CD4-positive, alpha-beta T cell treated with Interleukin-17A for 1 hour (primary cell): ENCODE results near the gene EXD3.
A peak's percentile ranks its signal among the peaks of the same experiment; 100 is the strongest.
"Not testable (repeated sequence)": the region's sequence is repeated elsewhere in the genome, so short reads cannot be mapped to it uniquely, and the experiment has no call there.

Source experiments
- DNase-seq: peaks from one replicate; pipeline ENCODE4 v3.0.0-alpha.2; 2020

EXD3 gene

DNA sequence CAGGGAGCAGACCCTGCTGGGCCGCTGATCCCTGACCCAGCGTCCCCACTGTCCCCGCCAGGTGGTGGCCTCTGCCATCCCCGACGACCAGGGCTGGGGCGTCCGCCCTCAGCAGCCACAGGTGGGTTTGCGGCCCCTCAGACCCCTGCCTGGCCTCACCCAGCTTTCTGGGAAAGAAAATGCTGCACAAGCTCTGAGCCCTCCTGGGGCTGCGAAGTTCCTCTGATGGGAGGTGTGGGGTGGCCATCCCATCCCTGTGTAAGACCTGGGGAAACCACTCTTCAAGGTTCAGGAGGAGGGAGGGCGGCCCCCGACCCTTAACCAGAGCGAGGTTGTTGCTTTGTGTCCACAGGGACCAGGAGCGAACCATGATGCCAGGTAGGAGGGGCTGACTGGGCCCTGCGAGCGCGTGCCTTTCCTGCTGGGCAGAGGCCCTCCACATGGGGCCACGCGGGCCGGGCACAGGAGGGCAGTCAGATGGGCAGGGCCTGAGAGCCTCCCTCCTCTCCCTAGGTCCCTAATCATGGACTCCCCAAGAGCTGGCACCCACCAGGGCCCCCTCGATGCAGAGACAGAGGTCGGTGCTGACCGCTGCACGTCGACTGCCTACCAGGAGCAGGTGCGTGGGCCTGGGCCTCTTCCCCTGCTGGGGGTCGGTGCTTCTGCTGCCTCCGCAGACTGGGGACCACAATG lies 7.9 kb upstream of the EXD3 start:
- DNase-seq = no peak

DNA sequence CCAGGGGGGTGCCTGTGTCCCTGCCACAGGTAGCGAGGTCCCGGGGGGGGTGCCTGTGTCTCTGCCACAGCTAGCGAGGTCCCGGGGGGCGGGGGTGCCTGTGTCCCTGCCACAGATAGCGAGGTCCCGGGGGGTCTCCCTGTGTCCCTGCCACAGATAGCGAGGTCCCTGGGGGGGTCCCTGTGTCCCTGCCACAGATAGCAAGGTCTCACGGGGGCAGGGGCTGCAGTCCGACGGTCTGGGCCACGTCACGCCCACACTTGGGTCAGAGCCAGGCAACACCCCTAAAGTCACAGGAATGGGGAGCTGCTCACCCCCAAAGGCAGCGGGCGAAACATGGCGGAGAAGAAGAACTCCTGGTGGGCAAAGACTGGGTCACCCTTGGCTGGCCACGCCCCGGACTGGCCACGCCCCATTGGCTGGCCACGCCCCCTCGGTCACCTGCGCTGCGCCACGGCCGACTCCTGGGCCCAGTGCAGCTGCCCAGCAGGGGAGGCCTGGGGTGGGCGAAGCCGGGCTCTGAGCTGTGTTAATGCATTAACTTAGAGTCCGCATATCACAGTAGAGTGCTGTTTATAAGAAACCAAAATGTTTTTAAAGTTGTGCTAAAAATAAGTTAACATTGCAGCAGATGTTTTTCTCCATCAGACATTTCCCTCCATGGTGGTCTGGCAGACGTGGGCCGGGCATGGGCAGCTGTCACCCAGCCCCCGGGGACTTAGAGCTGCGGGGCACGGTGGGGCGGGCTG lies 7.2 kb upstream of the EXD3 start:
- DNase-seq = no peak

DNA sequence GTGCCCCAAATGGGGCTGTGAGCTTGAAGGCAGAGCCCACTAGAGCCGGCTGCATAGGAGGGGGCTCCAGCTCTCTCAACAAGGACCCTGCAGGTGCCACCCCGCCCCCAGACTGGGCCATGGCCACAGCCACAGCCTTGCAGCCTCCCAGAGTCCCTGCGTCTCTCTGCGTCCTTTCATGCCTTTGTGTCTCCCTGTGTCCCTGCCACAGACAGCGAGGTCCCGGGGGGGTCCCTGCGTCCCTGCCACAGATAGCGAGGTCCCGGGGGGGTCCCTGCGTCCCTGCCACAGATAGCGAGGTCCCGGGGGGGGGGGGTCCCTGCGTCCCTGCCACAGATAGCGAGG lies 6.6 kb upstream of the EXD3 start:
- no peak for DNase-seq

DNA sequence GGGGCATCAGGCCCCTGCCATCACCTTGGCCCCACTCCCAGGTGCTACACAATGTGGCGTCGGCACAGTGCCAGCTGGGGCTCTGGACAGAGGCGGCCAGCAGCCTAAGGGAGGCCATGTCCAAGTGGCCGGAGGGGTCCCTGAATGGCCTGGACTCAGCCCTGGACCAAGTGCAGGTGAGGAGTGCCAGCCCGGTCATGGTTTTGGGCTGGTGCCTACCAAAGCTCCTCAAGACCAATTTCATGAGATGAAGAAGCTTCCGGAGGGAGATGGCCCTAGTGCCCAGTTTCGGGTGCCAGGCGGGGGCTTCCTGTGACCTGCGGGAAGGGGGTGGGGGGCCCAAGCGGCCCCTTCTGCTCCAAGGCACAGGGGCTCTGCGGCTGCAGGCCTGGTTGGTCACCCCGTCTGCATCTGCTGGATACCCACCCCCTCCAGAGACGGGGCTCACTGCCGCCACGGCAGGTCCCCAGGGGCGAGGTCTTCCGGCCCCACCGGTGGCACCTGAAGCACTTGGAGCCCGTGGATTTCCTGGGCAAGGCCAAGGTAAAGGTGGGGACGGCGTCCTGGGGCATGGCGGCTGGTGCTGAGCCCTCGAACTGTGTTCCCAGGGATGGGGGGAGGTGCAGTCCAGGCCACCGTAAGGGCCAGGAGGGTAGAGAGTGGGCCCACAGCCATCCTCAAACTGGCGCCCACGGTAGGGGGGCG lies 6.0 kb upstream of the EXD3 start:
- DNase-seq = no peak

DNA sequence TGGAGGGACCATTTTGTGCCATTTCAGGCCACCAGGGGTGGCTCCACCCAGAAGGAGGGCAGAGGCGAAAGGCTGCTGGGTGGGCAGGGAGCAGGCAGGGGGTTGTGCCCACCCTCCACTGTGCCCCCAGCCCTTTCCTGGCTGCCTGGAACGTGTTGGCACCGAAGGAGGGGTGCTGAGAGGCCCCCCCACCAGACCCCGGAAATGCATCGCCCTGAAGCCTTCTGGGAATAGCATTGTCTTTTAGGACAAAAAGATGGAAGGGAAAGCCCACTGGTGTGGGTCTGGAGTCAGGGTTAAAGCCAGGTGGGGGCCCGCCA lies 5.3 kb upstream of the EXD3 start:
- DNase-seq = no peak

DNA sequence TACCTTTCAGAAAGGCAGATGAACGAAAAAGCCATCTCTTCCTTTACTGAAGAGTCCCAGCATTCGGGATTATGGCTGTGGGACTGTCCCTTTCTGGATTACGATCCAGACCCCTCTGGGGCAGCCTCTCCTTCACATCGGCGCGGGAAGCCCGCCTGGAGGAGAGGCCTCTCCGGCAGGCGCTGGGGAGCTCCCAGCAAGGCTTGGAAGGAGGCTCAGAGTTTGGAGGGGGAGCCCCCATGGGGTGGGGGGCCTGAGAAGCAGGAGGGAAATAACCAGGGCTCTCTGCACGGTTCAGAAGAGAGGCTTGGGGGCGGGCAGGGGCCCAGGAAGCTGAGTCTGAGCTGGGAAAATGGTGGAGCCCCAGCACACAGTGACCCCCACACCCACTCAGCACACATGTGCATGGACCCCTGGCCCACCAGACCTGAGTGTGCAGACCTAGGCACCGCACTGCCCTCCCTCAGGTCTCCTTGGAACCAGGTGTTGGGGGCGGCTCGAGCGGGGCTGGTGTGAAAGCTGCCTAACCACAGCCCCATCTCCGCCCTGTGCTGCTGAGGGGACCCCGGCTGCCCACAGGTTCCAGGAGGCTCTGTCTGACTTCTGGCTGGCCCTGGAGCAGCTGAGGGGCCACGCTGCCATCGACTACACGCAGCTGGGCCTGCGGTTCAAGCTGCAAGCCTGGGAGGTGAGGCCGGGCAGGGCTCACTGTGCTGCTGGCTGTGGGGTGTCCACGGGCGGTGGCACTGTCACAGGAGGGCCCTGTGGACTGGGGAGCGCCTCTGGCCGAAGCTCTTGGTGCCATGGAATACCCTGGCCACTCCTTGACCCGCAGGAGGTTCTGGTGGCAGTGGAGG lies 4.7 kb upstream of the EXD3 start:
- no peak for DNase-seq

DNA sequence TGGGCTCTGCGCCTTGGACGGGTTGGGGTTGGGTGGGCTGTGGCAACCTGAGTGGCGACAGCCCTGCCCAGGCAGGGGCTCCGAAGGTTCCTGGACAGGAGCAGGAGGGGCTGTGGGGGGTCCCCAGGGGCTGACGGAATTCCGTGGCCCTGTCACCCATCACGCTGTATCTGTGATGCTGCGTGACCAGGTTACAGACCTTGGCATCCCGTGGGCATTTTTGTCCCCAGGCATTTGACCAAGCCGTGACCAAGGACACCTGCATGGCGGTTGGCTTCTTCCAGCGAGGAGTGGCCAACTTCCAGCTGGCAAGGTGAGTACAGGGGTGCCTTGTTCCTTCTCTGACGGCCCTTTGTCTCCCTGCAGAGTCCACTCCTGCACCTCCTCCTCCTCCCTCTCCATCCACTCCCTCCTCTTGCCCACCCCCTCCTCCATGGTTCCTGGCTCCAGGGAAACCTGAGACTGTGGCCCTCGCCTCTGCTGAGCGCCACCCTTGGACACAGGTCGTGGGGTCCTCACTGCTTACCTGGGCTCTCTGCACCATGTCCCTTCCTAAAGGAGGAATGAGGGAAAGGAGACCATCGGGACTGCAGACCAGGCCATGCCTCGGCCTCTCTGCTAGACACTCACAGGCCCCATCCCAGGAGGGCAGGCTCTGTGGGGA lies 3.2 kb upstream of the EXD3 start:
- DNase-seq = no peak

DNA sequence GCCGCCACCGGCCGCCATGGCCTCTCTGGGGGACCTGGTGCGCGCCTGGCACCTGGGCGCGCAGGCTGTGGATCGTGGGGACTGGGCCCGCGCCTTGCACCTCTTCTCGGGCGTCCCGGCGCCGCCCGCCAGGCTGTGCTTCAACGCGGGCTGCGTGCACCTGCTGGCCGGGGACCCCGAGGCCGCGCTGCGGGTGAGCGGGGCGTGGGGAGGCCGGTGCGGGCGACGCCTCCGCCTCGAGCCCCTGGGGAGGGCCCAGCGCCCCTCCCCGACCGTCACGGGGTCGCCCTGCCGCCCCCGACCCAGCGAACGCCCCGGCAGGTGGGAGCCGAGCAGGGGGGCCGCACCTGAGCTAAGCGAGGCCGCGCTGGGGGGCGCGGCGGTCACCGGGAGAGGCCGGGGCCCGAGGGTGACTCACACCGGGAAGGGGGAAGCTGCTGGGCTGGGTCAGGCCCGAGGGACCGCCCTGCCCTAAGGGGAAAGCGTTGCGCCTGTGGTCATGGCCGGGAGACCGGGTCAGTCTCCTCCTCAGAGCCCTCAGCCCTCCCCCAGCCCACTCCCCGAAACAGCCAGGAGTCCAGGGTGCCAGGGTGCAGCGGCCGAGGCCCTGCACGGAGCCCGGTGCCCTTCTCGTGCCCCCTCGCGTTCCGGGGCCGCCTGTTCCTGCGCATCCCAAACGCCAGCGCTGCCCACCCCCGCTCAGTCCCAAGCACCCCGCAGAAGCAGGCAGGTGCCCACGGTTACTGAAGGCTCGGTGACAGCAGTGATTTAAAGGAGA lies 741 bp upstream of the EXD3 start:
- DNase-seq = no peak

DNA sequence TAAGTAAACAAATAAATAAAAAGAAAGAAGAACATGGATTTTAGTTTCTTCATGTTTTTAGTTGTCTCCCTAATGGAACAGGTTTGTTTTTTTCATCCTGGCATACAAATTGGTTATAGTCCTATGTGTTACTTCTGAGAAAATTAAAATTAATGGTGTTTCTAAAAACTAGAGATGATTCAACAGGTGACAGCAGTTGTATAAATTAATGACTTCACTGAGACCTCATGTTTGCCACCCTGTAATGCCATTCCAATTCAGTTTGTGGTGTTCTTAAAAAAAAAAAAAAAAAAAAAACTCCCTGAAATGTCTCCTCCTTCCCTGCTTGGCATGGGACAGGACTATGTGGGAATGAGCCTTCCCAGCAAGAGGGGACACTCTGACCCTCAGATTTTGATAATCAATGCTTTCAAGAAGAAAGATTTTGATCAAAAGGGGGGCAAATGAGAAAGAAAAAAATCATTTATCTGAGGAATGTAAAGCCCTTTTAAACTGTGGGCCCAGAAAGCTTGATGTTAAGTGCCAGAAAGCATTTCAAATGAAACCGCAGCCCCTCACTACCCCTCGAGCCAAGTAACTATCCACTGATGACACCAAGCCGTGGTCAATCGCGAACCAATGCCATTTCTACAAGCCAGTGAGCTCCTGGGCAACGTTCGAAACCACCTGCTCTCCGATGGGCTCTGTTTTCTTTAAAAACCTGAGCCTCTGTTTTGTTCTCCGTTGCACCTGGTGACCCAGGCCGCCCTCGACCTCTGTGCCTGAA lies 941 bp downstream of the EXD3 start:
- no peak for DNase-seq

DNA sequence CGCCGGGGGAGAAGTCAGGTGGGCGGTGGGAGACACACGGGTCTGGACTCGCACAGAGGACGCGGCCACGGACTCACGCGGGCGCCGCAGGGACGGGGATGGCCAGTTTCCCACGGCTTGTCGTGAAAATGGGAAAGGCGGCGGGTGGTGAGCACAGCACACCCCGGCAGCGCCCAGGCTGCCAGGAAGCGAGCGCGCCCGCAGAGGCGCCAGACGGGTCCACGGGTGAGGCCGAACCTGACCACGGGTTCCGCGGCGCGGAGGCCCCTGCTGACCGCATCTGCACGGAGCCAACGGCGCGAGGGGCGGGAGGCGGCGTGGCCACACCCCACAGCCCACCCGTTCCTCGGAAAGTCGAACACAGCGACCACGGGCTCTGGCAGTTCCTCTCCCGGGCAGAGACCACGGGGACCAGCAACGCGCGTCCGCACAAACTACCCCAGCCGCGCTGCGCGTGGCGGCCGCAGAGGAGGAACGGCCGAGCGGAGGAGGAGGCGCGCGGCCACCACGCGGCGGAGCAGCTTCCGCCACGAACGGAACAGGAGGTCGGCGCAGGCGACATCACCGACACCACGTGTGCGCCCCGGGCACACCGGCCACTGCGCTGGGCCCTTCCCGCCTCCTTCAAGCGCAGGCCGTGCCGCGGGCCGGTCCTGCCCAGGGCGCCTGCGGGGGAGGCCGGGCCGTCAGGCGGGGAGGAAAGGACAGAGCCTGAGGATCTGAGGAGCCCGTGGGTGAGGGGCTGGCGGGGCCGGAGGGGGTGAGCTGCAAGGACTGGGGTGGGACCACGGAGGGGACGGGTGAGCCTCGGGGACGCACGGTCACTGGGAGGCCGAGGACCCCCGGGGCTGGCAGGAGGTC lies 5.6 kb downstream of the EXD3 start:
- peak; percentile 6 for DNase-seq

DNA sequence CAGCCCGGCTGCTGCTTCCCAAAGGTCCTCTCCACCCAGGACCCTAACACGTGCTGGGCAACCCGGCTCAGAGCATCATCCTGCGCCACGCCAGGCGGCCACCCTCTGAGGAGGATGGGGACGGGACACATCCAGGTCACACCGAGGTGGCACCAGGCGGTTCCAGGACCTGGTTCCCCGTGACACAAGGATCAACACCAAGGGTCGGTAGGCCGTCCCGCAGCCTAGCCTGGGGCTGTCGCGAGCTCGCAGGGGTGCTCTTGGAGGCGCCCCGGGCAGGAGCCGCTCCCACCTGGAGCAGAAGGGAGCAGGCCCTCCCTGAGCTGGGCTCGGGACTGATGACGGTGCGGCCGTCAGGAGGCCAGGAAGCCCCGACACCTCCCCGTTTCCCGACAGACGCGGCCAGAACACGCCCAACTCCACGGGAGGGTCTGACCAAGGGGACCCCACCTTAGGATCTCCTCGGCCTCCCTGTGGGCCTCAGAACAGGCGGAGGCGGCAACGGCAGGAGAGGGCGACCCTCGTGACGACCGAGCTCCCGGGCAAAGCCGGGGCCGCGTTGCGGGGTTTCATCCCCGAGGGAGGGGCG lies 6.3 kb downstream of the EXD3 start:
- DNase-seq = no peak

DNA sequence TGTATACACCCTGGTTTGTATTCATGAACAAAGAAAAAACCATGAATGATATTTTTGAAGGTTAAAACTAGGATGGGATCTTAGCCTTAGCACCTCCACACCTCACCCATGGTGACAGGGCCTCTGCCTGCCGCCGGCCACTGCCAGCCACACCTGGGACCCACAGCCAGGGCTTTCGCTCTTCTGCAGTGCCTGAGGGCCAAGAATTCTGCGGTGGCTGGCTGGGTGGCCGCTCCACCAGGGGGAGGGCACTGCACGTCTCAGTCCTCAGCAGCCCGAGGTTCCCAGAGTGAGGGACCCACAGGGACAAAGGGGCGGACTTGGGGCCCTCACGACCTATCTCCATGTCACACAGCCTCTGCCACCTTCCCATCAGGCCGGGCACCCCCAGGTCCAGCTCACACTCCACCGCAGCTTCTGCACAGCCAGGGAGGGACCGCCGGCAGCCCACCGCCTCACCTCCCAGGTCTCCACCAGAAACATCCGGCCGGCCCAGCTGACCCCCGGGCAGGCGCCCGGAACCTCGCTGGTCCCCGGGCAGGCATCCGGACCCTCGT lies 6.9 kb downstream of the EXD3 start:
- no peak for DNase-seq

DNA sequence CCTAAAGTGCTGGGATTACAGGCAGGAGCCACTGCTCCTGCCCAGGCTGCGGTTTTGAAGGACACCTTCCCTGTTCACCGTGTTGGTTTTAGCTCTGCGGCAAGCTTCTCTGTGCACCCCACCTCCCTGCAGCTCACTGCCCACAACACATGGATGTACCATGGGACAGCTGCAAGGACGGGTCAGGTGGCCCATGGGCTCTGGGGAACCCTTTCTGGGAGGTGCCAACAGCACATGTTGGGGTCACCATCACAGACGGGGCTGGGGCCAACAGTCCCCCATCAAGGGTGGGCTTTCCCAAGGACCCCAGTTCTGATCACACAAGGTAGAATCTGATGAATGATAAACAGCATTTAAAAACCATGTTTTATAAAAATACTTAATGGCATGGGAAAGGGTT lies 7.5 kb downstream of the EXD3 start:
- no peak for DNase-seq

DNA sequence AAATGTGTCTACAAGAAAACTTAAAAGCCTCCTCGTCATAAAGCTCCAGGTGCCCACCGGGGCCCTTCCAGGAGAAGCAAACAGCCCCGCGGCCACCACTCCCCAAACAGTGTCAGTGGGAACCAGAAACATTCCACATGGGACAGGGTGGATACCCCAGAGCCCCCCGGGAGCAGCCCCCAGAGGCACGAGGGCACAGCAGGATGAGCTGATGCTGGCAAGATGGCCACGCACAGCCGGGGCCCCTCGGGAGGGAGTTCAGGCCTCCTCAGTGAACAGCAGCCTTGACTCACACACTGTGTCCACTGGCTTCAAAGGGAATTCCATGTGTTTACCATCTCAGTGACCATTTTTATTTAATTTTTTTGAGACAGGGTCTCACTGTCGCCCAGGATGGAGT lies 10.5 kb downstream of the EXD3 start:
- DNase-seq = no peak

DNA sequence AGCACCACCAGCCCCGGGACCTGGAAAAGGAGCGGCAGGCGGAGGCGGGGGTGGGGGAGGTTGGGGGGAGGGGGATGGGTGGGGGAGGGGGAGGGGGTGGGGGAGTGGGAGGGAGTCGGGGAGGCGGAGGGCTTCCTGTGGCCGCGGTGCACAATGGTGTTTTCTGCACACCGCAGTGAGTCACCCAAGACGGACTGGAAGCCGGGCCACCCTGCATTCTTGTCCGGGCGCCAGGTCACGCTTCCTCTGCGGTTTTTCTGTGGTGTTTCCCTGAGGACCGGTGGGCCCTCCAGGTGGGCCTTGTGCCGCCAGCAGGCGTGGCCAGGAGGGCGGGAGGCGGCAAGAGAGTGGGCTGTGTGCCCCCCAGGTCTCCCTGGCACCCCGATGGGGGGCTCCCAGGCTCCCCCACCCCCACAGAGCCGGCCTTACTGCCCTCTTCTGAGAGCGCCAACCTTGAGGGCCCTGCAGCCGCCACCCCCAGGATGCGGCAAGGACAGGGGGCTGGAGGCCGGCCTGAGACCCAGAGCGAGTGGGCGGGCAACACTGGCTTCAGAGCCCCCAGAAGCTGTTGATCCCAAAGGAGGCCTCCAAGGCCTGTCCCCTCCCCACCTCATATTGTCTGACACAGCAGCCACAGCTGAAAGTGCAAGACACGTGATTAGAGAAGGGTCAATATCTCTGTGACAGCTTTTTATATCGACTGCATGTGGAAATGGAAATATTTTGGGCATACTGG lies 11.1 kb downstream of the EXD3 start:
- DNase-seq = peak; percentile 48

DNA sequence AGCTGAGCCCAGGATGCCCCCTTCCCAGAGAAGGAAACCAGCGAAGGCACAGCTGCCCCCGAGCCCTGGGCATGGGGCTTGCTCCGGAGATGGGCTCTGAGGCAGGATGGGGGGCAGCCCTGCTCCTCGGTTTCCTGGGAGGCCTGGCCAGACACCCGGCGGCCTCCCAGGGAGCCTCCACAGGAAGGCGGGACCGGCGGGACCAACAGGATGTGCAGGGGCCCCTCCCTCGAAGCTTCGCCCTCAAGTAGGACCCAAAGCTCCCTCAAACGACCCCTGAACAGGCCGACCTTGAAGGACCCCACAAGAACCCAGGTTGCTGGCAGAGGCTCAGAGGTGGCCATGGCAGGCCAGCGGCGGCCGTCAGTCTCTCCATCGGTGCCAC lies 11.7 kb downstream of the EXD3 start:
- DNase-seq = no peak

DNA sequence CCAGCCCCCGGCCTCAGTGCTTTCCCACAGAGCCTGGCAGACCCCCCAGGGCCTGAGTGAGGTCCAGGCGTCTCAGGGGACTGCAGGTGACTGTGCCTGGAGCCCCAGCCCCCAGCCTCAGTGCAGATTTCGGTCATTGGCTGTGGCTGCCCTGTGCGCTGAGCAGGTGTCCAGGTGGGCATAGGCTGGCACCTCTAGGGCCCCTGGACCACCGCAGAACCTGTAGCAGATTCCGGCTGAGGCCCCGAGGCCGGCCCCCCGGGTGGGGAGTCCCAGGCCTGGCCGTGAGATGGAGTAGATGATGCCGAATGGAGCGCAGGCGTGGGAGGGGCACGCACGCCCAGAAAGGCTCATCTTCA lies 12.1 kb downstream of the EXD3 start:
- no peak for DNase-seq

DNA sequence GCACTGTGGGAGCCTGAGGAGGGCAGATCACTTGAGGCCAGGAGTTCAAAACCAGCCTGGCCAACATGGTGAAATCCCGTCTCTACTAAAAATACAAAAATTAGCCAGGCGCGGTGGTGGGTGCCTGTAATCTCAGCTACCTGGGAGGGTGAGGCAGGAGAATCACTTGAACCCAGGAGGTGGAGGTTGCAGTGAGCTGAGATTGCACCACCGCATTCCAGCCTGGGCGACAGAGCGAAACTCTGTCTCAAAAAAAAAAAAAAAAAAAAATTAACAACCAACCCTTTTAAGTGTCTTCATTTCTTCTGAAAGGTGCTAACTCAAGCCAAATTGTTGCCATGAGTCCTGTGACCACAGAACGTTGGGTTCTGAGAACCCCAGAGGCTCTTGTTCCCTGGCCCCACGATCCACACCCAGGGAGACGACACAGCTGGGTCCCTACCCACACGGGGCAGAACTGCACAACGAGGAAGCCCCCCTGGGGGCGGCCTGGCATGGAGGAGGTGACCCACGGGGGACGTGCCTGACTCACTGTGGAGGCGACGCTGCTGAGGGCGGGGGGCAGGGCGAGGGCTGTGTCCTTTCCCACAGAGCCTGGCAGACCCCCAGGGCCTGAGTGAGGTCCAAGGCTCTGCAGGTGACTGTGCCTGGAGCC lies 12.6 kb downstream of the EXD3 start:
- DNase-seq = not testable (repeated sequence)
